HG03064 (cell line): ENCODE results near the gene FAM237B.
"Not testable (repeated sequence)": the region's sequence is repeated elsewhere in the genome, so short reads cannot be mapped to it uniquely, and the experiment has no call there.

Experiments
- ATAC-seq: cut with Tn5 transposase; IDR thresholded peaks from one replicate; pipeline ENCODE4 v1.9.1; 2021; ENCODE audit warnings: low read depth; ENCODE audit not compliant: unreplicated experiment

Gene FAM237B

DNA sequence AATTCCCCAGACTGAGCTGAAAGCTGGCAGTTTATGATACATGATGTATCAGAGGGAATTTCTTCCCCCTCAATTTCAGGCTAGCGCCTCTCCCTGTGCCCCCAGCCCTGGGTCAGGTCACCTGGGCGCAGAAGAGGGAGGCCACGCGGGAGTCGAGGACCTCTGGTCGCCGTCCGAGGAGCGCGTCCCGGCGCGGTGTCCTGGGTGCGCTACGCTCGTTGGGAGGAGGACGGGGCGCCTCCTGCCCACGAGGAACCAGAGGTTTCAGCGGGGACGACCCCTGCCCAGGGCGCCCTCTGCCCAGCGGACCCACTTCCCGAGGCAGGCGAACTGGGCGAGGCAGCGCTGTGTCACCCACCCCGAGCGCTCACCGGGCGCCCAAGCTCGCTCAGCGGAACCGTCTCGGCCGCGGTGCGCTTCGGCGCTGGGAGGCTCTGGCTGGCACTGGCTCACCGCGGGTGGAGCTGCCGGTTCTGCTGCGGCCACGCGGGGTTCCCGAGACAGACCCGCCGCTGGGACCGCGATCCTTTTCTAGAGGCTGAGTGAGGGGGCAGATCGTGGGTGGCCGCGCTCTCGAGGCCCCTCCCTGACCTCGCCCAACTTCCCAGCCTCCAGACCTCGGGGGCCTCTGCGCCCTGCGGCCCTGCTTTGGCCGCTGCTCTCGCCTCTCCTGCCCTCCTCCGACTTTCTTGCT is at the start of gene FAM237B:
Gene FAM237B, minus strand, starts transcription at position 504 of the 694 bp plus-strand sequence. CDS start 1,556 bp downstream, outside the sequence.
- no peak for ATAC-seq

DNA sequence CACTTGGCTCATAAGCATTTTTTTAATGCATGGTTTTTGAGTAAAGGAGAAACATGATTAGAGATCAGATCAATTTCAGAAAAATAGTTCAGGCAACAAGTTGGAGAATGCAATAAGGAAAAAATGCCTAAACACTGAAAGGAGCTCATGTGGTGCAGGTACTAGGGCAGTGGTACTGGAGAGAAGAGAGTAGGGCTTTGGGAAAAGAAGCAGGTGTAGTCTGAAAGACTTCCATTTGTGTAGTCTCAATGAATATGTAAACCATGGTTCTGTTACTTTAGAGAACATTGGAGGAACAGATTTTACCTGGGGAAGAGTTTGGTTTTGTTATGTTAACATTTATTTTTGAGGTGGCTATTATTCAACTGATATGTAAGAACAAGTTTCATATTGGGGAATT is 30.9 kb upstream of the FAM237B start:
- no peak for ATAC-seq

GRCh38 chr7:90350032-90350431 is 28.9 kb upstream of the FAM237B start:
- ATAC-seq: not testable (repeated sequence)

GRCh38 chr7:90349305-90349704 is 28.2 kb upstream of the FAM237B start:
- ATAC-seq: no peak

DNA sequence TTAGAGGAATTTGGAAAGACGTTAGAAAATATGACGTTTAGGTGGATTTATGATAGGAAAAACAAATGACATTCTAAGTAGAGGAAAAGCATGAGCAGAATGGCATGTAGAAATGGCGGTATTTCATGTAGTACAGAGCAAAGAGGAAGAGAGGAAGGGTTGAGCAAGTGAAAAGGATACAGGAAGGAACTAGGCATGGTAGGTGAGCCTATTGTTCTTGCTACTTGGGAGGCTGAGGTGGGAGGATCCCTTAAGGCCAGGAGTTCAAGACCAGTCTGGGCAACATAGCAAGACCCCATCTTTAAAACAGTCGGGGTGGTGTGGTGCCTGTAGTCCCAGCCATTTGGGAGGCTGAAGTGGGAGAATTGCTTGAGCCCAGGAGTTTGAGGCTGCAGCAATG is 26.7 kb upstream of the FAM237B start:
- ATAC-seq: no peak

DNA sequence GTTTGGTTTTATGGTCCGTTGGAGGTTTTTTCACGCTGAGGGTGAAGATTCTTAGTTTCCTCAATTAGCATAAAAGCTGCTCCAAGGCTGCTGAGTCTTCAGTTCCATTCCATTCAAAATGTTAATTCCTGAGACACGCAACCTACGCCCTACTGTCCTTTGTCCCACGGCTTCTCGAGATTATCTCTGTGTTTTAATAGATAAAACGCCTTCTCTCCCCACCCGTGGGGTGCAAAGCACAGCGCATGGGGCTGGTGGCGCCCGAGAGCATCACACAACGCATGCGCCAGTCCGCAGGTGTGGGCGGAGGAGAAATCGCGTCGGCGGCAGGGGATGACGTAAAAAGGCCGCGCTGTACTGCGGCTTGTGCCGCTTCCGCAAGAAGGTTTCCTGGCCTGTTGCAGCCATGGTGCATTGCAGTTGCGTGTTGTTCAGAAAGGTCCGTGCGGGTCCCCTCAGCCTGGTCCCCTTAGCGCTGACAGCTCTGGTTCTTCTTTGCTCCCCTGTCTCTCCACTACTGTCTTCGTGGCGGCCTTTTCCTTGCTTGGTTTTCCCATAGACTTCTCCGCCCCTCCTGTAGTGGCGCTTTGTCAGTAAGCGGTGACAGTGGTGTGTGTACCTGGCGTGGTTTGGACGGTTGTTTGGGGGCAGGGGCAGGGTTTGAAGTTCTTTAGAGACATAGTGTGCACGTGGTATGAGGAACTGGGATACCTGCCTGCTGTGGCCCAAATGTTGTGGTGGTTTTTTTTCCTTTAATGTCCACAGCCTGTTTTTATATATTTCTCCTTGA is 25.4 kb upstream of the FAM237B start, which contains the start of gene GTPBP10:
Gene GTPBP10, plus strand, starts transcription at position 381 of the 790 bp plus-strand sequence. Its CDS starts 26 bp downstream, at position 407.
- peak; percentile 95 for ATAC-seq

DNA sequence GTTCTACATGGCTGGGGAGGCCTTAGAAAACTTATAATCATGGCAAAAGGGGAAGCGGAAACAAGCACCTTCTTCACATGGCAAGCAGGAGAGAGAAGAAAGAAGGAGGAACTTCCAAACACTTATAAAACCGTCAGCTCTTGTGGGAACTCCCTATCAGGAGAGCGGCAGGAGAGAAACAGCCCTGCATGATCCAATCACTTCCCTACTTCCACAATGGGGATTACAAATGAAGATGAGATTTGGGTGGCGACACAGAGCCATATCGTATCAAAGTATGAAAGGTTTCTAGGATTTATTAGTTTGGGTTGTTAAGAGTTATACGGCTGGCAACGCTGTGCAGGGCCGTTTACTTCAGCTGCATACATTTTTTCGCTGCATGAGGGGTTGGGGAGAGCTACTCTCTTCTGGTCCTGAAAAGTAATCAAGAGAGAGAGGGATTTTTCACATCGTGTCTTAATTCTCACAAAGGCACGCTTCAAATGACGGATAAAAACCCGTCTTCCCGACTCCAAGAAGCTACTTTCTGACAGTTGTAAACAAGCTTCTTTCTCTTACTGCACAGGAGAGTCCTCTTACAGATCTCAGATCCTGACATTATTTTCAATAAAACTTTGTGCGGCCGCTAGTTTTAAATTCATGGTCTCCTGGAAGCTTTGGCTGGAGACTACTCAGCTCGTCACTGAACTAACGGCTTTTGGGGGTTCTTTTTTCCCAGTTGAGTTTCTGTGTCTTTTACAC is 24.7 kb upstream of the FAM237B start:
- ATAC-seq: peak; percentile 29

DNA sequence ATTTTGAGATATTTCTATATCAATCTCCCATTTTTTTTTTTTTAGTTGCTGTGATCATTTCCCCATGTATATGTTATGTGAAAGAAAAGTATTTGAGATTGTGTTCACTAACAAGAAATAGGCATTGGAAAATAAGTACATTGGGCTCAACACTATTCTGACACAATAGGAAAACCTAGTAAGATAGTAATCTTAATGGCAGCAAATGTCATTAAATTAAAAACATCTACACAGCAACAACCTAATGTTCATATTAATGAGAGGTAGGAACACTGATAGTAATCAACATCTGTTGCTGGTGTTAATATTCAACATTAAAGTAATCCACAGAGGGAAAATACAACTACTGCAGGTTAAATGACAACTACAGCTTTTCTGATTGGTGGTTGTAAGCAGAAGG is 23.9 kb upstream of the FAM237B start:
- ATAC-seq: no peak

DNA sequence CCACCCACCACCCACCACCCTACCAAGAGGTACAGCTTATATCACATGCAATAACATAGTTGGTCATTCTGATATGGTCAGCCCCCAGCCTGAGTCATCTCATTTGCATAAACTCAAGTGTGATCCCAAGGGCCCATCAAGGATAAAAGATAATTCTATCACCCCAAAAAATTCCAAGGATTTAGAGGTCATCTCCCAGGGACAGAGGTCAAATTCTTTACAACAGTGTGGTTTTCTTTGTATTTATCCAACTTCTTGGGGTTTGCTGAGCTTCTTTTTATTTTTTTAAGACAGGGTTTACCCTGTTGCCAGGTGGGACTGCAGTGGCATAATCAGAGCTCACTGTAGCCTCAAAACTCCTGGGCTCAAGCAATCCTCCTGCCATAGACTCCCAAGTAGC is 16.0 kb upstream of the FAM237B start:
- ATAC-seq: no peak

DNA sequence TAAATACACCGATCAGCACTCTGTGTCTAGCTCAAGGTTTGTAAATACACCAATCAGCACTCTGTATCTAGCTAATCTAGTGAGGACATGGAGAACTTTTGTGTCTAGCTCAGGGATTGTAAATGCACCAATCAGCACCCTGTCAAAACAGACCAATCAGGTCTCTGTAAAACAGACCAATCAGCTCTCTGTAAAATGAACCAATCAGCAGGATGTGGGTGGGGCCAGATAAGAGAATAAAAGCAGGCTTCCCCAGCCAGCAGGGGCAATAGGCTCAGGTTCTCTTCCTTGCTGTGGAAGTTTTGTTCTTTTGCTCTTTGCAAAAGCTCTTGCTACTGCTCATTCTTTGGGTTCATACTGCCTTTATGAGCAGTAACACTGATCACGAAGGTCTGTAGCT is 13.8 kb upstream of the FAM237B start:
- not testable (repeated sequence) for ATAC-seq

GRCh38 chr7:90334193-90334843 is 13.2 kb upstream of the FAM237B start:
- no peak for ATAC-seq

DNA sequence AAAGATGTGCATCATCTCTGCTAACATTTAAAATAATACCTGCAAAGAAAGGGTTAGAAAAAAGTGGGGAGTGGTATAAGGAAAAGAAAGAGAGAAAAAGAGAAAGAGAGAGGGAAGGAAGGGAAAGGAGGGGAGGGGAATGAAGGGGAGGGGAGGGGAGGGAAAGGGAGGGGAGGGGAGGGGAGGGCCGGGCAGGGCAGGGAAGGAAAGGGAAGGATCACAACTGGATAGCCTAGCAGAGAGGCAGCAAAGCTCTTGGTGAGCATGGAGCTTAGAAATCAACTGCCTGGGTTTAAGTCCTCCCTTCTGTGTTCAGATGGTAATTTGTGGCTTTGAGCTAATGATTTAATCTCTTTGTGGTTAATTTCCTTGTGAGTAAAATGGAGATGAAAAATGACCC is 5.4 kb upstream of the FAM237B start:
- ATAC-seq: no peak

GRCh38 chr7:90322837-90323236 is 1.7 kb upstream of the FAM237B start:
- ATAC-seq: no peak

GRCh38 chr7:90320418-90320800 is 695 bp downstream of the FAM237B start:
- ATAC-seq: no peak

- no peak for ATAC-seq
These were observed 1.1 kb downstream of the FAM237B start for GRCh38 chr7:90320014-90320413.

DNA sequence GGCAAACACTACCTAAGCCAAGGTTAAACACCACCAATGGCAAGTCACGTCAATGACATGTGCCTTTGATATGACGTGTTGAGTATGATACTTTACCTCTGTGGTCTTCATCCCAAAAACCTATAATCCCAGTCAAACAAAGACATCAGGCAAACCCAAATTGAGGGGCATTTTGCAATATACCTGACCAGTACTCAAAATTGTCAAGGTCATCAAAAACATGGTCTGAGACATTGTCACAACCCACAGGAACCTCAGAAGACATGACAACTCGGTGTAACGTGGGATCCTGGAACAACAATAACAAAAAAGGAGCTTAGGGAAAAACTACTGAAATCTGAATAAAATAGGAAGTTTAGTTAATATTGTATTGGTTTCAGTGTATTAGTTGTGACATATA is 7.2 kb downstream of the FAM237B start:
- no peak for ATAC-seq

GRCh38 chr7:90312745-90313144 is 8.4 kb downstream of the FAM237B start:
- no peak for ATAC-seq

- no peak for ATAC-seq
These were observed 9.9 kb downstream of the FAM237B start for GRCh38 chr7:90311175-90311574.

DNA sequence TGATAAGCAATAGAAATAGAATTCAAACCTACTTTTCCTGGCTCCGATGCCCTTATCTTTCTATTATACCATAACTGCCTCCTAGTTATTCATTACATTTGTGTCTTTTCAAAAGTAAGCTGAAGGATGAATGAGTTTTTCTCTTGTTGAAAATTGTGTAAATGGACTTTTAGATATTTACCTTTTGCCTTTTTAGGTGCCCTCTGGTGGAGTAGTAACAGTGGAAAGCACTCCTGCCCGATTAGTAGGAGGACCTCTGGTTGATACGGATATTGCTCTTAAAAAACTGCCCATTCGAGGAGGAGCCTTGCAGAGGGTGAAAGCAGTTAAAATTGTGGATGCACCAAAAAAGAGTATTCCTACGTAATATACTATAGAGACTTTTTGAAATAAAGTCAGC is 11.2 kb downstream of the FAM237B start:
- ATAC-seq: no peak

DNA sequence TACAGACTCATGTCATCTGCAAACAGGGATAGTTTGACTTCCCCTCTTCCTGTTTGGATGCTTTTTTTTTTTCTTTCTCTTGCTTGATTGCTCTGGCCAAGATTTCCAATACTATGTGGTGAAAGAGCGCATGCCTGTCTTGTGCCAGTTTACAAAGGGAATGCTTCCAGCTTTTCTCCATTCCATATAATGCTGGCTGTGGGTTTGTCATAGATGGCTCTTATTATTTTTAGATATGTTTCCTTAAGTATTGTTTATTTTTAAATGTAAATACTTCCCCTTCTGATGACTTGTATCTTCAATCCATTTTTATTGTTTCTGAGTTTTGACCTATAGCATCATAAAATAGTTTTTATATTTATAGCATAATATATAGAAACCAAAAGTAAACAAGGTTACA is 17.9 kb downstream of the FAM237B start:
- ATAC-seq: no peak
